Activated CD8-positive, alpha-beta memory T cell treated with anti-CD3 and anti-CD28 coated beads, Interleukin-2, amount 10 ng/mL, durations not matched to agents 7 days and 5 days (primary cell): ENCODE results near the gene PLXNC1. TPM values are rescaled to one million over a fixed set of nuclear protein-coding genes. Genes with fewer than 3 reads are reported as not detected.

Experiments
- ATAC-seq: fragments of 150-1000 bp; cut with Tn5 transposase; one replicate; pipeline ENCODE4 v1.10.0; 2021; ENCODE audit warnings: moderate library complexity
- CTCF ChIA-PET: fragments of 350-600 bp; sonication (Branson Sonifier 250); formaldehyde crosslinking; loops from one replicate; lab custom pipeline; 2021; ENCODE audit warnings: antibody characterized with exemption; lab: Charles Lee
- DNase-seq: peaks from one replicate; pipeline ENCODE4 v3.0.0-alpha.2; 2020
- H3K27ac Mint-ChIP-seq: one replicate; pipeline ENCODE4 v1.8.0; 2021; ENCODE audit warnings: mild to moderate bottlenecking, mixed read lengths
- H3K27me3 Mint-ChIP-seq: one replicate; pipeline ENCODE4 v1.8.0; 2021; ENCODE audit warnings: mixed read lengths
- H3K36me3 Mint-ChIP-seq: one replicate; pipeline ENCODE4 v1.8.0; 2021; ENCODE audit warnings: mild to moderate bottlenecking, mixed read lengths
- H3K4me1 Mint-ChIP-seq: one replicate; pipeline ENCODE4 v1.8.0; 2021; ENCODE audit warnings: mixed read lengths
- H3K4me3 Mint-ChIP-seq: one replicate; pipeline ENCODE4 v1.8.0; 2021; ENCODE audit warnings: mild to moderate bottlenecking, moderate library complexity, mixed read lengths
- H3K9me3 Mint-ChIP-seq: one replicate; pipeline ENCODE4 v1.8.0; 2022; ENCODE audit warnings: low read depth, mixed read lengths
- total RNA-seq, 2 experiments: library from RNA; stranded (reverse); gene quantifications; one replicate each; pipeline ENCODE4 v1.2.3, GENCODE V29; 2021

PLXNC1 gene
- total RNA-seq, 2 experiments from 2014 or later, result 10.4 to 13.1 TPM

DNA sequence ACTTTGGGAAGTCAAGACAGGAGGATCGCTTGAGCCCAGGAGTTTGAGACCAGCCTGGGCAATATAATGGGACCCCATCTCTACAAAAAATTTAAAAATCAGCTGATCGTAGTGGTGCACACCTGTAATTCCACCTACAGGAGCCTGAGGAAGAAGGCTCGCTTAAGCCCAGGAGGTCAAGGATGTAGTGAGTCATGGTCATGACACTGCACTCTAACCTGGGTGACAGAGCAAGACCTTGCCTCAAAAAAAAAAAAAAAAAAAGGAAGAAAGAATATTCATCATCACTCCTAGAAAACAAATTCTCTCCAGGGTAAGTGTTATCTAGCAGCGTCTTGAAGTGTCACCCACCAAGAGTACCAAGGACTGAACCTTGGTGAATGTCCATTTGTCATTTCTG lies 34.2 kb upstream of the PLXNC1 start:
- CTCF ChIA-PET, result interaction anchor here (1.8 kb wide), 1 partner anchor 12 kb away, joined by 7 read pairs; no protein-coding TSS in a partner anchor
- H3K4me3 Mint-ChIP-seq, result no peak overlapping the region

DNA sequence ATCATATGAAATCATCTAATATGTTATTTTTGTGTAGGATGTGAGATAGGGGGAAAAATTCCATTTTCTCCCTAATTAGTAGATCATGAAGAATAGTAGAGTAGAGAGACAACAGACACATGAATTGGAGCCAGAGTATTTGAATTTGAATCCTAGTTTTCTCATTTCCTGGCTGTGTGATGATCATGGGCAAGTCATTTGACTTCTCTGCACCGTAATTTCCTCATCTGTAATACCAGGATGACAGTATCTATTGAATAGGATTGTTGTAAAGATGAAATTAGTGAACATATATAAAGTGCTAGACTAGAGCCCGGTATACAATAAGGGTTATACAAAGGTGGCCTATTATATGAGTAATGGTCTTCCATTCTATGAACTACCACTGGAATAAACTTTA lies 32.2 kb upstream of the PLXNC1 start:
- CTCF ChIA-PET, result interaction anchor here (1.8 kb wide), 1 partner anchor 14 kb away, joined by 7 read pairs; no protein-coding TSS in a partner anchor
- Mint-ChIP-seq H3K9me3 (no peaks in the 10 kb centered on the region), H3K4me1 (no peaks in the 10 kb centered on the region), H3K36me3 (no peaks in the 10 kb centered on the region), H3K27ac (no peak overlapping the region), H3K4me3 (no peak overlapping the region), H3K27me3 (peaks cover 9% of the 10 kb centered on the region)
- ATAC-seq (no peak), DNase-seq (no peak)

More for the DNA sequence above, 34.2 kb upstream of the PLXNC1 start:
- Mint-ChIP-seq H3K4me1 (peaks cover 5% of the 10 kb centered on the region), H3K36me3 (no peaks in the 10 kb centered on the region), H3K9me3 (no peaks in the 10 kb centered on the region), H3K27me3 (peaks cover 9% of the 10 kb centered on the region), H3K27ac (no peak overlapping the region)
- ATAC-seq, result no peak
- DNase-seq, result no peak

DNA sequence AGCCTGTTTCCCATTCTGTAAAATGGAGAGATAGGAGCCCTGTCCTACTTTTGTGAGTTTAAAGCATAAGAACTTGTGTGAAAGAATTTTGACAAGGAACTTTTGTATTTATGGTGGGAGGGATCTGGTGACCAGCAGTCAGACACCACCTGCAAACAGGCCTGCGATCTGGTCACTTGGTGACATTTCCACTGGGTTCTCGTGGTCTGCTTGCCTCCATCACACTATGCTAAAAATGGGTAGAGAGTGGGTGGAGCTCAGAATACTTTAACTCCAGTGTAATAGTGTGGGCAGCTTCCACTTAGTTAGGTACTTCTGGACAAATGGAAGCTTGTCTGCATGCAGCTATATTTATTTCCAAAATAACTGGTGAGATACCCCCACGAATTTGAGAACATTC lies 26.5 kb upstream of the PLXNC1 start:
- peaks cover 25% of the 10 kb centered on the region for H3K4me1 Mint-ChIP-seq
- ATAC-seq, result no peak
- CTCF ChIA-PET, result interaction anchor here (0.8 to 2.7 kb wide), 2 partner anchors 20 to 21 kb away, joined by 5 to 13 read pairs; no protein-coding TSS in a partner anchor
- peaks cover 2% of the 10 kb centered on the region for H3K36me3 Mint-ChIP-seq
- DNase-seq, result no peak
- H3K4me3 Mint-ChIP-seq, result no peak overlapping the region
- H3K9me3 Mint-ChIP-seq, result no peaks in the 10 kb centered on the region
- no peak overlapping the region for H3K27ac Mint-ChIP-seq
- H3K27me3 Mint-ChIP-seq, result no peaks in the 10 kb centered on the region

DNA sequence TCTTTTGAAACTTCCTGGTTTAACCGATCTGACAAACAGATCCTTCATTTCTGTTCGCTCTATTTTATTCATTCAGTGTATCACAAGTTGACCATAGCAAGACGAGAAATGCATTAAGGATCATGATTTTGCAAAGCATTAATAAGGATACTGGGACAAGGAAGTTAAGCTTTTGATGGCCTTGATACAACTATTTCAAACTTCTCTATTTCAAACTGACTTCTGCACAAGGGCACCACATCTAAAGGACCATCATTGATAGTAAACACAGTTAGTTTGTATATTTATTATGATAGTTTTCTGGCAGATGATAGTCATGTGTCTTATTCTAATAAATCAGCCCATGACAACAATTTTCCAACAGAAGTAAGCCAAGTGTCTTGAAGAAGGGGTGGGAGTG lies 25.8 kb upstream of the PLXNC1 start:
- H3K27me3 Mint-ChIP-seq, result peaks cover 1% of the 10 kb centered on the region
- no peak overlapping the region for H3K4me3 Mint-ChIP-seq
- DNase-seq (no peak), ATAC-seq (no peak)
- H3K27ac Mint-ChIP-seq, result no peak overlapping the region
- H3K9me3 Mint-ChIP-seq, result no peaks in the 10 kb centered on the region
- CTCF ChIA-PET, result interaction anchor here (2.7 kb wide), 1 partner anchor 20 kb away, joined by 13 read pairs; no protein-coding TSS in a partner anchor
- peaks cover 25% of the 10 kb centered on the region for H3K4me1 Mint-ChIP-seq
- peaks cover 2% of the 10 kb centered on the region for H3K36me3 Mint-ChIP-seq

DNA sequence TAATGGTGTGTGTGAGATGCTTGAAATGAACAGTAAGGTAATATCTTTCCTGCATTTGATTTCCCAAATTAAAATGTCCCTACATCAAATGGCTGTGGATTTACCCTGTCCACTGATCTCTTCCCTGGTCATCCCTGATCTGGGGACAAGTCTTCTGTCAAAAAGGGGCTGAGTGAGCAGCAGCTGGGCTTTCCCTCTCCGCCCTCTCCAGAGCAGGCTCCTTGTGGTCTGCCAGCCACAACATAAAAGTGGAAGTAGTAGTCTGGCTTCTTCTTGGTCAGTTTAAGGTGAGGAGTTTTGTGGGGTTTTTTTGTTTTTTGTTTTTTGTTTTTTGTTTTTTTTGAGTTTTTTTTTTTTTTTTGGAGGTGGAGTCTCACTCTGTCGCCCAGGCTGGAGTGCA lies 25.2 kb upstream of the PLXNC1 start:
- no peak for DNase-seq
- peaks cover 2% of the 10 kb centered on the region for H3K36me3 Mint-ChIP-seq
- H3K27me3 Mint-ChIP-seq, result peaks cover 7% of the 10 kb centered on the region
- peaks cover 25% of the 10 kb centered on the region for H3K4me1 Mint-ChIP-seq
- ATAC-seq, result no peak
- CTCF ChIA-PET, result interaction anchor here (0.6 to 2.7 kb wide), 2 partner anchors 21 to 1411 kb away, joined by 3 to 13 read pairs; no protein-coding TSS in a partner anchor
- H3K27ac Mint-ChIP-seq, result peak overlapping the region; percentile 21
- H3K4me3 Mint-ChIP-seq, result no peak overlapping the region
- H3K9me3 Mint-ChIP-seq, result no peaks in the 10 kb centered on the region

DNA sequence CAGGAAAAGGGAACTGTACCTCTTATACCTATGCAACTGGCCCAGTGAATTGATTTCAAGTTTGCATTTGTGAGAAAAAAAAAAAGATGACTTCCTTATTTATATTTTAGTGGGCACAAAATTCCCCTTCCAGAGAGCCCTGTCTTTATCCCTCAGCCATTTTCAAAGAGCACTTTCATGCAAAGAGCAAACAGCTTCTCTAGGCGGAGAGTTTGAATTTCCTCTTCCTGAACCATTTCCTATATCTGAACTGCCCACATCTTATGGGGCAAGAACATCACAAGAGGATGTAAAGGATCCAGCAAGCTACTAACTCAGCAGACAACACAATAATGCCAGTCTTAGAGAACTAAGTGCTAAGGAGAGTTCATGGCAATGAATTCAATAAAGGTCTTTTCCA lies 22.3 kb upstream of the PLXNC1 start:
- CTCF ChIA-PET, result interaction anchor here (0.9 to 1.6 kb wide), 3 partner anchors 9 to 82 kb away, joined by 3 to 6 read pairs (median 4); no protein-coding TSS in a partner anchor

DNA sequence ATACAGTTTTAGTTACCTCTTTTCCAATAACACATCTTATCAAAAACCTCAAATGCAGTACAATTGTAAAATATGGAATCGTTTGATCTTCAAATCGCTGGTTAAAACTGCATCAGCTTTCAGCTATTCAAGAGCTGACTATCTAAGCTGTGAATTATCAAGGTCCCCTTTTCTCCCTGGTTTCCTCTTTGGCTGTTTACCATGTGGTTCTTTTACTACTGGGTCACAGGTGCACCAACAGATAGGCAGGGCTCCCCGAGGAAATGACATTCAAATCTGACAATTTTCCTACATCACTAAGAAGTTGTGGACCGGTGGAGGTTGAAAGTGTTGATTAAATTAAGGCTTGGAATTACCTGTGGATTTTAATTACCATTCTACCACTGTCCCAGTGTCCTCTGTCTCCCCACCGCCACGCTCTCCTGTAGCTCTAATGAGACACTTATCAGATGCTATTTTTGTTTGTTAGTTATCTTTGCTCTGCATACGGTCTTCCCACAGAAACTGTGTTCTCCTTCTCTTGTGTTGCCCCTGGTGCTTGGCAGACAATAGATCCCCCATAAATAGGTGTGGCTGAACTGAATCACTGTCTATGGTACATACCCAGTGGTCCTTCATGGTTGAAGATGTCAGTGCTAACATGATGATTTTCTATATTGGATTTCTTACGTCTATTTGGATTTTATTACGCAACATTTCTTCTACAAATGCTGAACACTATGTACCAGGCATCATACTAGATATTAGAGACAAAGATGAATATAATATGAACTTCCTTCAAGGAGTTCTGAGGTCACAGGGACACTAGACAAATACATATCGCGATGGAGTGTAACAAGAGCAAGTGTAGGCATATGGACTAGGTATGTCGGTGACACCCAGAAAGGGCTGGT lies 20.9 kb upstream of the PLXNC1 start:
- CTCF ChIA-PET, result interaction anchor here (1.2 kb wide), 1 partner anchor 81 kb away, joined by 3 read pairs; no protein-coding TSS in a partner anchor
- DNase-seq (no peak), ATAC-seq (no peak)
- H3K27me3 Mint-ChIP-seq, result peaks cover 29% of the 10 kb centered on the region
- H3K4me3 Mint-ChIP-seq, result no peak overlapping the region
- H3K36me3 Mint-ChIP-seq, result peaks cover 3% of the 10 kb centered on the region
- no peak overlapping the region for H3K27ac Mint-ChIP-seq
- no peaks in the 10 kb centered on the region for H3K9me3 Mint-ChIP-seq
- peaks cover 25% of the 10 kb centered on the region for H3K4me1 Mint-ChIP-seq

More for the DNA sequence above, 22.3 kb upstream of the PLXNC1 start:
- H3K27ac Mint-ChIP-seq, result no peak overlapping the region
- DNase-seq (no peak), ATAC-seq (no peak)
- H3K36me3 Mint-ChIP-seq, result peaks cover 3% of the 10 kb centered on the region
- no peak overlapping the region for H3K4me3 Mint-ChIP-seq
- H3K27me3 Mint-ChIP-seq, result peaks cover 21% of the 10 kb centered on the region
- no peaks in the 10 kb centered on the region for H3K9me3 Mint-ChIP-seq
- H3K4me1 Mint-ChIP-seq, result peaks cover 25% of the 10 kb centered on the region

DNA sequence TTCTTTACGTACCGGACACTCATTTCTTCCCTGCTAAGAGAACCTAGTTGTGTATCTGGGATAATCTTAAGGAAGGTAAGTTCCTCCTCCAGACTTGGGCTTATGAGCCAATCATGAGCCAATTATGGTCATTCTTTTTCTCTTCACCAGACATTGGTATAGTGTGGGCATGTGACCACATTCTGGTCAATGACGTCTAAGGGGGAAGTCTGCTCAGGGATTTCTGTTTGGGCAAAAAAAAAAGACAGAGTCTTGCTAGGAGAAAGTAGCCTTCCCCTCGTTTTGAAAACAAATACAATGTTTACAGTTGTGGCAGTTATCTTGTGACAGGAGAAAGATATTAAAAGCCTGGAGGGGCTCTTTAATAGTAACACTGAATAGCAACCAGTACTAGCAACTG lies 20.1 kb upstream of the PLXNC1 start:
- Mint-ChIP-seq H3K27ac (no peak overlapping the region), H3K4me3 (no peak overlapping the region), H3K36me3 (peaks cover 3% of the 10 kb centered on the region), H3K4me1 (peaks cover 23% of the 10 kb centered on the region), H3K27me3 (peaks cover 35% of the 10 kb centered on the region), H3K9me3 (no peaks in the 10 kb centered on the region)
- CTCF ChIA-PET, result interaction anchor here (1.0 kb wide), 1 partner anchor 403 kb away, joined by 3 read pairs; no protein-coding TSS in a partner anchor
- ATAC-seq, result no peak
- DNase-seq, result no peak

DNA sequence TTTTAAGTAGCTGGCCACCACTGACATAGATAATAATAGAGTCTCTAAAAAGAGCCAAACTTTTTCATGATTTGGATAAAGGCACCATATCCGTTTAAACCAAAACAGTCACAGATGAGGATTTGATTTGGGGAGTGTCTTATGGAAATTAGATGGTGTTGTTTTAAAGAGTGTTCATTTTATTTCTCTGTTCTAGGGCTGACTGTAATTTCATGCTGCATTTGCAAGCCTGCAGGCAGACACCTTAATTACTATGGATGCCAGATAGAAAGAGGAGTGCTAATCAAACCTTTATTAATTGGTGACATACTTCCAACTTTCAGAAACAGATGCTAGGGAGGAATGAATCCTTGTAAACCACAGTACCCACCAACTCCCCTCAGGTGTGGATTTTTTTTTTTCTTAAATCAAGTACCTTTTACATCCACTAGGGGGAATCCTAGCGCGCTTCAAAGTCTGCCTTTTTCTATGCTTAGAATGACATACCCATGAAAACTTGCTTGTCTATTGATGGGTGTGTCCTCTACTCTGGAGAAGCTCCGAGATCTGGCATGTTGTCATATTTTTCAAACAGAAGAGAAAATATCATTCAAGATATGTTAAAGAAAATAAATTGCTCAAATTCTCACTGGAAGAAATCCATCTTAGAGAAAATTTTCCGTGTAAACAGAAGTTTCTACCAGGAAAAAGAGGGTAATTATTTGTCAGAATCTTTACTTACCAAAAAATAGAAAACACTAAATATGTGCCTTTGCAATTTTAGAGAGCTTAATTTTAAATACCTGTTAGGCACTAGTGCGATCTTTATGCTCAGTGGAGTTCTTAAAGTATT lies 14.2 kb upstream of the PLXNC1 start:
- H3K27ac Mint-ChIP-seq, result no peak overlapping the region
- no peak overlapping the region for H3K4me3 Mint-ChIP-seq
- CTCF ChIA-PET, result interaction anchor here (0.7 to 3.3 kb wide), 17 partner anchors 9 to 400 kb away, joined by 3 to 14 read pairs (median 4); partner anchors contain the start of gene PLXNC1
- ATAC-seq (peak; percentile 61), DNase-seq (no peak)
- H3K9me3 Mint-ChIP-seq, result no peaks in the 10 kb centered on the region
- peaks cover 25% of the 10 kb centered on the region for H3K27me3 Mint-ChIP-seq
- peaks cover 4% of the 10 kb centered on the region for H3K4me1 Mint-ChIP-seq
- peaks cover 1% of the 10 kb centered on the region for H3K36me3 Mint-ChIP-seq

DNA sequence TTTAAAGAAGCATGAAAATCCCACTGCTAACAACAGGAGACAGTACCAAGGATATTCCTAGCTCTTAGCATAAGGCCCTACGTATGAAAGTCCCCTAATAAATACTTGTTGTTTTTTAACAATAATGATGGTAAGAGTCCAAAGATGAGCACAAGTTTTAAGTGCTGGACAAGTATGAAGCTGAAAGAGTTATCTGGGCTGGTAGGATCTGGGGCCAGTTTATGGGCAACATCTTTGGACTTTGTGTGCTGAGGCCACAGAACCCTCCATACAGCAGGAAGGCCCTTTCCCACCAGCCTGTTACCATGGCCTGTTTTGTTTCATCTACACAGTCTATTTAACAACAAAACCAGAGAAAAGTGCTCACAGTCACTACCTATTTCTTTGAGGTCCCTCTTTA lies 12.5 kb upstream of the PLXNC1 start:
- Mint-ChIP-seq H3K9me3 (no peaks in the 10 kb centered on the region), H3K4me1 (peaks cover 4% of the 10 kb centered on the region), H3K27me3 (peaks cover 19% of the 10 kb centered on the region), H3K27ac (no peak overlapping the region), H3K4me3 (no peak overlapping the region), H3K36me3 (no peaks in the 10 kb centered on the region)
- ATAC-seq (no peak), DNase-seq (no peak)
- CTCF ChIA-PET, result interaction anchor here (1.4 to 3.3 kb wide), 4 partner anchors 9 to 398 kb away, joined by 4 to 14 read pairs (median 6); no protein-coding TSS in a partner anchor

DNA sequence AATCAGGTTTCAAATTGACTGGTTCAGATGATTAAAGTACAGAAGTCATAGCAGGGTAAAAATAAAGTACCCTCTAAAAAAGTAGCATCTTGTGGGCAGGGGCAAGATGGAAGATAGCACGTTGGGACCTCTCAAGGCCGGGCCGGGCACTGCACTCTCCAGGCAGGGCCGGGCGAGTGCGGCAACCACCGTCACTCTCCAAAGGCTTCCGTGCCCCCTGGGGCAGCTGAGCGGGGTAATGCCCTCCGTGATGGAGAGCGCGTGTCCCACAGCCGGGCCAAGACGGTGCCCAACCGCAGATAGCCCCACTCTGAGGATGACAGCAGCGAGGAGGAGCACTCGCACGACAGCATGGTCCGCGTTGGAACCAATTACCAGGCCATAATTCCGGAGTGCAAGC lies 8.6 kb upstream of the PLXNC1 start:
- Mint-ChIP-seq H3K4me3 (no peak overlapping the region), H3K27ac (no peak overlapping the region), H3K9me3 (no peaks in the 10 kb centered on the region), H3K4me1 (no peaks in the 10 kb centered on the region), H3K27me3 (peaks cover 22% of the 10 kb centered on the region), H3K36me3 (no peaks in the 10 kb centered on the region)
- ATAC-seq (no peak), DNase-seq (no peak)
- CTCF ChIA-PET, result interaction anchor here (1.0 kb wide), 1 partner anchor 295 kb away, joined by 3 read pairs; no protein-coding TSS in a partner anchor

DNA sequence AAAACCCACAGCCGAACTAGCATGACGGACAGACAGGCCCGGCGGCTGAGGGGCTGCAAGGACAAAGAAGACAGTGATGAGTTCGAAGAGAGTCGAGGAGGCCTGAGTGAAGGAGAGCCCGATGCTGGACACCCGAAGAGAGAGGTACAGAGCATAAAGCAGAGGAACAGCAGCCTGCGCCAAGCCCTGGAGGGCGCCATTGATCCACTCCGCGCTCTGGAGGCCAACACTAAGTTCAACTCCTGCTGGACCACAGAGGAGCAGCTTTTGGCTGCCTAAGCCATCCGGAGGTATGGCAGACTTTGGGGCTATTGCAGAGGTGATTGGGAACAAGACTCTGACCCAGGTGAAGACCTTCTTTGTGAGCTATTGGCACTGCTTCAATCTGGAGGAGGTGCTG lies 7.8 kb upstream of the PLXNC1 start:
- DNase-seq (peak; percentile 63), ATAC-seq (peak; percentile 71)
- Mint-ChIP-seq H3K4me3 (no peak overlapping the region), H3K9me3 (no peaks in the 10 kb centered on the region), H3K27ac (no peak overlapping the region), H3K4me1 (no peaks in the 10 kb centered on the region), H3K36me3 (no peaks in the 10 kb centered on the region), H3K27me3 (peaks cover 26% of the 10 kb centered on the region)
- CTCF ChIA-PET, result interaction anchor here (1.0 kb wide), 1 partner anchor 294 kb away, joined by 3 read pairs; no protein-coding TSS in a partner anchor
